Heart left ventricle (tissue), 13 donors: ENCODE results near the gene NPRL2.

Experiments used
- POLR2A ChIP-seq, 2 donors: fragments of 450-650 bp; IDR thresholded peaks; one replicate each; pipeline ENCODE4 v1.6.1; 2017; ENCODE audit warnings: antibody characterized with exemption in 2 of 2, mild to moderate bottlenecking in 2 of 2, moderate library complexity in 2 of 2
- TF ChIP-seq, protein P1 (sequence below), 12 donors: fragments of 200-600 bp; sonication (generic) in 4 of 12; IDR thresholded peaks; one replicate each; pipeline versions ENCODE4 v1.5.0 to v1.8.0; 2018 to 2022; ENCODE audit warnings: antibody characterized with exemption in 12 of 12, mild to moderate bottlenecking in 5 of 12
- donor health status: ischemic (EF 13 %, LVEDD 7.1; RV severe dilation, severe dysfunction).
- donor health status: DM: no; HTN: yes; CAD: no.
- donor health status: DM: no; HTN: no; CAD: no.
- donor health status: ischemic (EF 25% LVEDD 6.9; RV normal size, moderate dysfunction).
- donor health status: ischemic (EF 25% LVEDD 5.7; RV mildly dilated, moderate dysfunction).
- donor health status: ischemic (EF 35%, LVEDD 5.7; RV mildly dilated, moderate dysfunction).
- donor health status: nonischemic (EF 11% LVEDD 7.7; RV severe dilation, severe dysfunction).
- donor health status: DM: yes; HTN: yes; CAD: no.
- donor health status: PGD.
- donor health status: ischemic (EF 29% LVEDD 5.4; RV normal size, mild dysfunction).
- donor health status: nonischemic (EF 23%, LVEDD 6.1; RV moderate dilation, normal function).

DNA sequence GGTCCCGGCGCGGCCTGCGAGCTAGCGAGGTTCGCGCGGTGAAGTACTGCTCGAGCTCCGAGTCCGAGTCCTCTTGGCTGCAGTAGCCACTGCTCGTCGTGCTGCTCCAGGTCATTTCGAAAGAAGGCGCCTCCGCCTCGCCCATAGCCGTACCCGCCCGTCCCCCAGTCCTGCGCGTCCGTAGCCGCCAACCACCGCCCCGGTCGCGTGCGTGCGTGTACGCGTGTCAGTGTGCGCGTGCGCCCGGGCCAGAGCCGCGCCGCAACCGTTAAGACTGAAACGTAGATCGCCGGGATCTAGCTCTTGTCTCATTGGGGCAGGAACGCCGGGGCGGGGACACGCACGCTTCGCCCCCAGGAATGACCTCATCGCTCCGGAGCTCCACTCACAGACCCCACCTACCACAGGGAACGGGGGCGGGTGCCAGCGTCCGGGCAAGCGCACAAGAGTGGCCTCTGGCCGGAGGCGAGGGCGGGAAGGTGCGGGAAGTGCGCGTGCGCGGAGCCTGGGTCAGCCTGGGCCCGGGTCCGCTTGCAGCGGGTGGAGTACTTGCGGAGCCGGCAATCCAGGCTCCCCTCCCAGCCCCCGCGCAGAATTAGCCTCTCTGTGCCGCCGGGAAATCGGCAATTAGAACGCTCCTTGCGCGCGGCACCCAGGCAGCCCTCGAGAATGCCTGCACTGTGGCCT, 13.3 kb downstream of the NPRL2 start:
- TF ChIP-seq POLR2A (IDR thresholded peaks at IDR 0.05), result peak; percentile 64 to 93
- TF ChIP-seq, protein P1, sequence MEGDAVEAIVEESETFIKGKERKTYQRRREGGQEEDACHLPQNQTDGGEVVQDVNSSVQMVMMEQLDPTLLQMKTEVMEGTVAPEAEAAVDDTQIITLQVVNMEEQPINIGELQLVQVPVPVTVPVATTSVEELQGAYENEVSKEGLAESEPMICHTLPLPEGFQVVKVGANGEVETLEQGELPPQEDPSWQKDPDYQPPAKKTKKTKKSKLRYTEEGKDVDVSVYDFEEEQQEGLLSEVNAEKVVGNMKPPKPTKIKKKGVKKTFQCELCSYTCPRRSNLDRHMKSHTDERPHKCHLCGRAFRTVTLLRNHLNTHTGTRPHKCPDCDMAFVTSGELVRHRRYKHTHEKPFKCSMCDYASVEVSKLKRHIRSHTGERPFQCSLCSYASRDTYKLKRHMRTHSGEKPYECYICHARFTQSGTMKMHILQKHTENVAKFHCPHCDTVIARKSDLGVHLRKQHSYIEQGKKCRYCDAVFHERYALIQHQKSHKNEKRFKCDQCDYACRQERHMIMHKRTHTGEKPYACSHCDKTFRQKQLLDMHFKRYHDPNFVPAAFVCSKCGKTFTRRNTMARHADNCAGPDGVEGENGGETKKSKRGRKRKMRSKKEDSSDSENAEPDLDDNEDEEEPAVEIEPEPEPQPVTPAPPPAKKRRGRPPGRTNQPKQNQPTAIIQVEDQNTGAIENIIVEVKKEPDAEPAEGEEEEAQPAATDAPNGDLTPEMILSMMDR (IDR thresholded peaks at IDR 0.05), result no peak
